ENCODE measurements around the gene DDIAS.
"Not testable (repeated sequence)": the region's sequence is repeated elsewhere in the genome, so short reads cannot be mapped to it uniquely, and the experiment has no call there.

The DDIAS gene

DNA sequence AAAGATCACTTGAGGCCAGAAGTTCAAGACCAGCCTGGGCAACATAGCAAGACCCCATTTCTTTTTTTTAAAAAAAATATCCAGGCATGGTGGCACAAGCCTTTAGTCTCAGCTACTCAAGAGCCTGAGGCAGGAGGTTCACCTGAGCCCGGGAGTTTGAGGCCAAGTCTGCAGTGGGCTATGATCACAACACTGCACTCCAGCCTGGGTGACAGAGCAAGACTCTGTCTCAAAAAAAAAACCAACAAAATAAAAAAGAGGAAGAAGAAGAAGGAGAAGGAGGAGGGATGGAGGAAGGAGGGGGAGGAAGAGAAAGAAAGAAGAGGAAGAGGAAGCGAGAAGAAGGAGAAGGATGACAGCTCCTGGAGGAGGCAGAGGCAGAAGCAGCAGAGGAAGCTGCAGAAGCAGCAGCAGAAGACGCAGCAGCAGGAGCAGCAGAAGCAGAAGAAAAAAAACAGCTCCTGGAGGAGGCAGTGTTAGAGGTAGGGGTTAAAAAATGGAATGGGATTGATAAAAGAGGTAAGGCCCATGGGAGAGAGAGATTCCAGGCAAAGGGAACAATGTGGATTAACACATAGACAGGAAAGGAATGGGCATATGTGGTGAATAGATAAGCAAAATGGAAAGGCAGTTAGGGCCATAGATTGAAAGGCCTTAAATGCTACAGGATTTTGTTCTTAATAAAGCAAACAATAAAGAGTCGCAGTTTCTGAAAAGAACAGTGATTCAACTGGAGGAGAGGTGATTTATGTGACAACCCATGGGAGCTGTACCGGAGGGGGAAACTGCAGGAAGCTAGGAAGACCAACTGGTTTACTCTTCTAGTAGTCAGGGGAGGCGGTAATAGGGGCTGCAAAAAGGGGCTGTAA, 12.2 kb upstream of the DDIAS start:
- no peak for DNase-seq (ENCODE audit: low read depth in 1 of 2, low spot score in 1 of 2)

- no peak for DNase-seq (ENCODE audit: low read depth in 1 of 2, low spot score in 1 of 2)
Observed at GRCh38 chr11:82890002-82890341, 11.6 kb upstream of the DDIAS start.

DNA sequence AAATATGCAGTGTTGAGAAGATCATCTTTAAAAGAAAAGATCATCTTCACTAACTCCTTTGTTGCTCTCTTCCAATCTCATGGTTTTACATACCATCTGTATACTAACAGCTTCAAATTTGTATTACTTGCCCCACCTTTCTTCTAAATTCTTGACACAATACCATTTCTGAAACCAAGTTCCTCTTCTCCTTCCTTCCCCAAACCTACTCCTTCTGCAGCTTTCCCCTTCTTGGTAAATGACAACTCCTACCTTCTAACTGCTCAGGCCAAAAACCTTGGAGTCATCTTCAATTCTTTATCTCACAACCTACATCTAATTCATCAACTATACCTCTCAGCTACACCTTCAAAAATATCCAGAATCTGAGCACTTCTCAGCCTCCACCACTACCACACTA, 10.6 kb upstream of the DDIAS start:
- DNase-seq (ENCODE audit: low read depth in 1 of 2, low spot score in 1 of 2): no peak

GRCh38 chr11:82892611-82893169, 8.8 kb upstream of the DDIAS start:
- no peak for DNase-seq (ENCODE audit: low read depth in 1 of 2, low spot score in 1 of 2)

GRCh38 chr11:82895437-82896091, 6.0 kb upstream of the DDIAS start:
- no peak for DNase-seq (ENCODE audit: low read depth in 1 of 2, low spot score in 1 of 2)

DNA sequence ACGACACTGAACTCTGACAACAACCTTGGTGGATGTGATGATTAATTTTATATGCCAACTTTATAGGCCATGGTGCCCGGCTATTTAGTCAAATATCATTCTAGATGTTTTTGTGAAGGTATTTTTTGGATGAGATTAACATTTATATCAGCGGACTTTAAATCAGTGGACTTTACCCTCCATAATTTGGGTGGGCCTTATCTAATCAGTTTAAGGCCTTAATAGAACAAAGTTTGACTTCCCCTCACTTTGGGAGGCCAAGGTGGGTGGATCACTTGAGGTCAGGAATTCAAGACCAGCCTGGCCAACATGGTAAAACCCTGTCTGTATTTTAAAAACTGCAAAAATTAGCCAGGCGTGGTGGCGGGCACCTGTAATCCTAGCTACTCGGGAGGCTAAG, 5.4 kb upstream of the DDIAS start:
- no peak for DNase-seq (ENCODE audit: low read depth in 1 of 2, low spot score in 1 of 2)

- DNase-seq (ENCODE audit: low read depth in 1 of 2, low spot score in 1 of 2): no peak
Observed at GRCh38 chr11:82898241-82898640, 3.3 kb upstream of the DDIAS start.

DNA sequence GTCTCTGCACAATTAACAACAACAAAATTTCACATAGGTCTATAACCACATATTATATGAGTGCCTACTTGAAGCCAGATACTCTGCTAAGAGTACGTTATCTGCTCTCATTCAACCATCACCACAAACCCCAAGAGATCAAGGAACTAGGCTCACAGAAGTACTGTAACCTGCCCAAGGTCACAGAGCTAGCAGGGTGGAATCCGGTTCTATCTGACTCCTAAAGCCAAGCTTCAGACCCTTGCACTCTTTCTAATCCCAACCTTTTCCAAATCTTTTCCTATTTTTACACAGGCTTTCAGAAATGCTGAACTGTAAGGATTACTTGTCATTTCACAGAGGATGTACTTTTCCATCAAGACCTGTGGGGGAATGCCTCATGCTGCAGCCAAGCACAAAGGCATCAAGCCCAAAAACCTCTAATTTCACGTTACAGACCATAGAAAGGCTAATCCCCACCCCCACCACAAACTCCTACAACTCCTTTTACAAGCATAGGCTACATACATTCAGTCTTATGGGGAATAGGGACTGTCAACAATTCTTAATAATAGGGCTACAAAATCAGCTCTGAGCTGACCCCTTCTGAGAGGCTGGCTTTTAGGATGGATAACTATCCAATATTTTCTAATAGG, 2.2 kb upstream of the DDIAS start:
- DNase-seq (ENCODE audit: low read depth in 1 of 2, low spot score in 1 of 2): no peak

DNA sequence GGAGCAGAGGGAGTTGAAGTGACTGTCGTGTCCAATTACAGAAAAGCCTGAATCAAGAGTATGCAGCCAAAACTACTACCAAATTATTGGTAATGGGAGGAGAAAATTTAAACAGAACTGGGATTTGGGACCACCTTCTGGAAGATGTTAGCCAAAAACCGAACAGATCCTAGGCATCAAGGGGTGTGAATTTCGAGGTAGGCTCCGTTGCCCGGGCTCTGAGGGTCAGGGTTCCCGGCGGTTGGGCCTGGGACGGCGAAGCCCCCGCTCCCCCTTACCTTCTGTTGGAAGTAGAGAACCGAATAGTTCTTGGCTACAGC, 1.6 kb upstream of the DDIAS start:
- DNase-seq (ENCODE audit: low read depth in 1 of 2, low spot score in 1 of 2): no peak

- DNase-seq (ENCODE audit: low read depth in 1 of 2, low spot score in 1 of 2): peak; percentile 80 to 92
Observed at GRCh38 chr11:82900277-82901164, 1.0 kb upstream of the DDIAS start, which contains the start of gene PRCP. TSS of gene PRCP (minus strand) at chr11:82900430. CDS start at chr11:82900402, 28 bp downstream.

DNA sequence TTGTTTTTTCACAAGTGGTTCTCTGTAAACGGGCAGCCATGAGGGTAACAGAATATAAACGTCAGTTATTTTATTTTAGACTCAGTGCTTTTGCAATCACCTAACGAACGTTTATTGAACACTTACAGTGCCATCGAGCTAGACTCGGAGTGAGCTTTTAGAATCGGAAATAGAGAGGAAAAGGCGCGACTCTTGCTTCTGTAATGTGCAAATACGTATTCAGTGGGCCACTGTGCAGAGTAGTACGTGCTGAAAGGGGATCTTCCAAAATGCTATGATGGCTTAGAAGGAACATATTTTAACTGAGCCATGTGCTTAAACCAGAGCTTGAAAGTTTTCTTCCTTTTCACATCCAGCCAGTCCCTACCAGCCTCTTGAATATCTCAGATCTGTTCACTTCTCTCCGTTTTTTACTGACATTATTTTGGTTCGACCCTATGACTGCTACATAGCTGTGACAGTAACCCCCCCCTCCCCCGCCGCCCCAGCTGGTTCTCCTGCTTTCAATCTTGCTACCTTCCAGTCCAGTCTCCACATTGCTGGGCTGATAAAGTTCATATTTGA, 468 bp downstream of the DDIAS start:
- no peak for DNase-seq (ENCODE audit: low read depth in 1 of 2, low spot score in 1 of 2)

GRCh38 chr11:82902880-82903279, 1.3 kb downstream of the DDIAS start:
- no peak for DNase-seq (ENCODE audit: low read depth in 1 of 2, low spot score in 1 of 2)

DNA sequence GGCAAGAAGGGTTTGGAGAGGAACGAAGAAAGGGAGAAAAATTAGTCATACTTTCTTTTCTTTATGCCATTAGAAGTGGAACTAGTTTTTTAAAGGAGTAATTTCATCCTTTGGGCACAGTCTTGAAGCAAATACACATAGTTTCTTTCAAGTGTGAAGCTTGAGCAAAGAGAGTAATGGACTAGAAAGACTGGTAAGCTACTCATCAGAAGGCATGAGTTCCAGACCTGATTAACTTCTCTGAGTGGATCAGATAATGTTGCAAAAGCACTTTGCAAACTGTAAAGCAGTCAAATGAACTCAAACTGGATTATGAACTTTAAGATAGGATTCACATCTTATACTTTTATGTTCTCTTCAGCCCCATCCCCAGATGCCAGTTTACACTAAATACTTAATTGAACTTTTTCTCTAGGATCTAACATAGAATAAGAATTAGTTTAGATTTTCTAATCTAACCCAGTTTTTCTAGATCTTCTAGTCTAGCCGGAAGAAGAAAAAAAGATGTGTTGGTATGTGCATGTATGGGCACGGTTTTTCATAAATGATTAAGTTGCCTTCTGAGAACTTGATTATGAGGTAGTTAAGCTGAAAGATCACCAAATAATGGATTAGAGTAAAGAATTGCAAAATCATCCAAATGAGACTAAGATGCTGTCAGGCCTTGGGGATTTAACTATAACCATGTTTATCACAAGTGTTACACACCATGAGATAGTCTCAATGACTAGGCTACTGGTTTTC, 2.5 kb downstream of the DDIAS start:
- DNase-seq (ENCODE audit: low read depth in 1 of 2, low spot score in 1 of 2): no peak

GRCh38 chr11:82906236-82906635, 4.7 kb downstream of the DDIAS start:
- no peak for DNase-seq (ENCODE audit: low read depth in 1 of 2, low spot score in 1 of 2)

DNA sequence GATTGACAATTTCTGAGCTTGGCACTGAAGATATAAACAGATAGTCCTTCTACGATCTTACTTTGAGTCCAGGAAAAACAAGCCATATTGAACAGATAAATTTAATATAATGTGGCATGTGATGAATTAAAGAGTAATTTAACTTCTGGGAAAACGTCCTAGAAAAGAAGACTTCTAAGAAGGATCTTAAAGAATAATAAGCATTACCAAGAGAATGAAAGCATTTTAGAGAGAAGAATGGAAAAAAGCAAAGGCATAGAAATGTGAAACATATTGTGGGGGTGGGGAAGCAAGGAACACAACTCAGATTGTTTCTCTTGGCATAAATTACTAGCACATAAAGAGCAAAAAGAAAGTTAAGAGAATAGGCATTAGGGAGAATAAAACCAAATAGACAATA, 5.4 kb downstream of the DDIAS start:
- DNase-seq (ENCODE audit: low read depth in 1 of 2, low spot score in 1 of 2): no peak

DNA sequence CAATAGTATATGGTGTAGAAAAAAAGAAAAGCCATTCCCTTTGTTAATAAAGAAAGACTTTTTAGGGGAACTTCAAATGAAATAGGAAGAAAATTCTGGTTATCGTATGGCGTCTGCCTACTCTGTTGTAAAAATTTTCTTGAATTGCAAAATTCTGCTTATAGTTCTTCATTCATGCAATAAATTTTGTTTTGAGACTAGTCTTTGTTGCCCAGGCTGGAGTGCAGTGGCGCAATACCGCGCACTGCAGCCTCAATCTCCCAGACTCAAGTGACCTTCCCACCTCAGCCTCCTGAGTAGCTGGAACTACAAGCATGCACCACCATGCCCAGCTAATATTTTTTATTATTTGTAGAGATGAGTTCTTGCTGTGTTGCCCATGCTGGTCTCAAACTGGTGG, 5.8 kb downstream of the DDIAS start:
- DNase-seq (ENCODE audit: low read depth in 1 of 2, low spot score in 1 of 2): no peak

- DNase-seq (ENCODE audit: low read depth in 1 of 2, low spot score in 1 of 2): no peak
Observed at GRCh38 chr11:82908311-82908710, 6.8 kb downstream of the DDIAS start.

DNA sequence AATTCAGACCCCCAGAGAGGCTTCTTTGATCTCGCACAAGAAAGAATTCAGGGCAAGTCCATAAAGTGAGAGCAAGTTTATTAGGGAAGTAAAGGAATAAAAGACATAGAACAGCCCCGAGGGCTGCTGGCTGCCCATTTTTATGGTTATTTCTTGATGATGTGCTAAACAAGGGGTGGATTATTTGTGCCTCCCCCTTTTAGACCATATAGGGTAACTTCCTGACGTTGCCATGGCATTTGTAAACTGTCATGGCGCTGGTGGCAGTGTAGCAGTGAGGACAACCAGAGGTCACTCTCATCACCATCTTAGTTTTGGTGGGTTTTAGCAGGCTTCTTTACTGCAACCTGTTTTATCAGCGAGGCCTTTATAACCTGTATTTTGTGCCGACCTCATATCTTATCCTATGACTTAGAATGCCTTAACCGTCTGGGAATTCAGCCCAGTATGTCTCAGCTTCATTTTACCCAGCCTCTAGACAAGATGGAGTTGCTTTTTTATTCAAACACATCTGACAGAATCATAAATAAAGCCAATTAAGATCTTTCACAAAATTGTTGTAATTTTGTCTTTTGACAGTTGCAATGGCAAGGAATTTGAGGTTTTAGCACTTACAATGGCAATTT, 7.6 kb downstream of the DDIAS start:
- no peak for DNase-seq (ENCODE audit: low read depth in 1 of 2, low spot score in 1 of 2)

DNA sequence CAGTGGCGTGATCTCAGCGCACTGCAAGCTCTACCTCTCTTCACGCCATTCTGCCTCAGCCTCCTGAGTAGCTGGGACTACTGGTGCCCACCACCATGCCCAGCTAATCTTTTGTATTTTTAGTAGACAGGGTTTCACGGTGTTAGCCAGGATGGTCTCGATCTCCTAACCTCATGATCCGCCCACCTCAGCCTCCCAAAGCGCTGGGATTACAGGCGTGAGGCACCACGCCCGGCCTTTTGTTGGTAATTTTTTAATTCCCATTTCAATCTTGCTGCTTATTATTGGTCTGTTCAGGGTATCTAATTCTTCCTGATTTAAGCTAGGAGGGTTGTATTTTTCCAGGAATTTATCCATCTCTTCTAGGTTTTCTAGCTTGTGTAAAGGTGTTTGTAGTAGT, 18.2 kb downstream of the DDIAS start:
- DNase-seq (ENCODE audit: low read depth in 1 of 2, low spot score in 1 of 2): not testable (repeated sequence)

- DNase-seq (ENCODE audit: low read depth in 1 of 2, low spot score in 1 of 2): not testable (repeated sequence)
Observed at GRCh38 chr11:82920227-82920626, 18.7 kb downstream of the DDIAS start.
